HG03460 (cell line): ENCODE results near the gene KRT38.
"Not testable (repeated sequence)": the region's sequence is repeated elsewhere in the genome, so short reads cannot be mapped to it uniquely, and the experiment has no call there.

Experiments used
- ATAC-seq: cut with Tn5 transposase; IDR thresholded peaks from one replicate; pipeline ENCODE4 v1.9.1; 2021; ENCODE audit not compliant: unreplicated experiment

KRT38 gene

GRCh38 chr17:41462705-41463104 is 21.9 kb upstream of the KRT38 start:
- ATAC-seq = no peak

GRCh38 chr17:41457676-41458075 is 16.9 kb upstream of the KRT38 start:
- ATAC-seq = no peak

- ATAC-seq = no peak
Measured at GRCh38 chr17:41456204-41456603, 15.4 kb upstream of the KRT38 start.

- no peak for ATAC-seq
Measured at GRCh38 chr17:41455236-41455635, 14.5 kb upstream of the KRT38 start.

GRCh38 chr17:41453066-41453465 is 12.3 kb upstream of the KRT38 start:
- ATAC-seq = no peak

- ATAC-seq = no peak
Measured at GRCh38 chr17:41452281-41452680, 11.5 kb upstream of the KRT38 start.

- ATAC-seq = no peak
Measured at GRCh38 chr17:41451154-41451728, 10.5 kb upstream of the KRT38 start.

GRCh38 chr17:41449008-41449407 is 8.2 kb upstream of the KRT38 start:
- ATAC-seq = no peak

- ATAC-seq = no peak
Measured at GRCh38 chr17:41448506-41448905, 7.7 kb upstream of the KRT38 start.

- no peak for ATAC-seq
Measured at GRCh38 chr17:41446806-41447205, 6.0 kb upstream of the KRT38 start.

GRCh38 chr17:41444640-41445039 is 3.9 kb upstream of the KRT38 start:
- no peak for ATAC-seq

GRCh38 chr17:41444186-41444585 is 3.4 kb upstream of the KRT38 start:
- no peak for ATAC-seq

- no peak for ATAC-seq
Measured at GRCh38 chr17:41442739-41443138, 2.0 kb upstream of the KRT38 start.

- ATAC-seq = no peak
Measured at GRCh38 chr17:41439375-41439774, 1.4 kb downstream of the KRT38 start.

- ATAC-seq = no peak
Measured at GRCh38 chr17:41437769-41438168, 3.0 kb downstream of the KRT38 start.

- ATAC-seq = no peak
Measured at GRCh38 chr17:41437254-41437653, 3.5 kb downstream of the KRT38 start.

GRCh38 chr17:41434415-41434814 is 6.4 kb downstream of the KRT38 start:
- ATAC-seq = no peak

GRCh38 chr17:41434005-41434404 is 6.8 kb downstream of the KRT38 start:
- ATAC-seq = no peak

- no peak for ATAC-seq
Measured at GRCh38 chr17:41433586-41433985, 7.2 kb downstream of the KRT38 start.

GRCh38 chr17:41430376-41430775 is 10.4 kb downstream of the KRT38 start:
- not testable (repeated sequence) for ATAC-seq

- no peak for ATAC-seq
Measured at GRCh38 chr17:41429667-41430066, 11.1 kb downstream of the KRT38 start.

- ATAC-seq = no peak
Measured at GRCh38 chr17:41428591-41429291, 12.0 kb downstream of the KRT38 start.

GRCh38 chr17:41424111-41424635 is 16.6 kb downstream of the KRT38 start, which contains the start of gene KRT37:
TSS of gene KRT37 (minus strand) at chr17:41424585. CDS start at chr17:41424523, 62 bp downstream.
- ATAC-seq = no peak
